NCI-H510A treated with DMSO at 0.1 percent for 48 hours (cell line): ENCODE measurements around the gene TSPAN6.

ENCODE experiments used
- DNase-seq: peaks from one replicate; lab custom pipeline; 2025; lab: John Stamatoyannopoulos, UW

The TSPAN6 gene, protein sequence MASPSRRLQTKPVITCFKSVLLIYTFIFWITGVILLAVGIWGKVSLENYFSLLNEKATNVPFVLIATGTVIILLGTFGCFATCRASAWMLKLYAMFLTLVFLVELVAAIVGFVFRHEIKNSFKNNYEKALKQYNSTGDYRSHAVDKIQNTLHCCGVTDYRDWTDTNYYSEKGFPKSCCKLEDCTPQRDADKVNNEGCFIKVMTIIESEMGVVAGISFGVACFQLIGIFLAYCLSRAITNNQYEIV

DNA sequence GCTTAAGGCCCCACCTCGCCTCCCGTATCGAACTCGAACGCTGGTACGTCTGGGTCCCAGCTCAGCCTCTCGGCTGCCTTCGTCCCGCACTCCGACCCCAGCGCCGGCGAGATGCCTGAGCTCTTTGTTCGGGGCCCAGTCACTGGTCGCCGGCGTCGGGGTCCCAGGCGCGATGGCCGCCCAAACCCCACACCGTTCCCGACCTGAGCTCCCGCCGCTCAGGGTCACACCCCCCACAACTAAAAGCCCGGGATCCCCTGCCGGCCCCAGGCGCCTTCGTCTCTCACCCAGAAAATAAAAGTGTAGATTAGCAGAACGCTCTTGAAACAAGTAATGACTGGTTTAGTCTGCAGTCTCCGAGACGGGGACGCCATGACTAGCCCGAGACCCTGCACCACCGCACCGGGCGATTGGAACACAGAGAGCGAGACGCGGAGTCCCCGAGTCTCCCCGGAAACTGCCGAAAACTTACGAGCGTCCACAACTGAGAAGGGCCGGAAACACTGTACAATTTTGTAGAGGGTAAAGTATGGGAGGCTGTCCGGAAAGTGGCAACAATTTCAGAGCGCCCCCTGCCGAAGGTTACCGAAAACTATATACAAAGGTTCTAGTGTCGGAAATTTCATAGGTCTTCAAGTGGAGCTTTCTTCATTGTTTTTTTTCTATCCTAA lies at the start of gene TSPAN6:
TSS of gene TSPAN6 (minus strand) at position 486 of the 671 bp plus-strand sequence. CDS start at position 374, 112 bp downstream.
- DNase-seq: peak; percentile 90

DNA sequence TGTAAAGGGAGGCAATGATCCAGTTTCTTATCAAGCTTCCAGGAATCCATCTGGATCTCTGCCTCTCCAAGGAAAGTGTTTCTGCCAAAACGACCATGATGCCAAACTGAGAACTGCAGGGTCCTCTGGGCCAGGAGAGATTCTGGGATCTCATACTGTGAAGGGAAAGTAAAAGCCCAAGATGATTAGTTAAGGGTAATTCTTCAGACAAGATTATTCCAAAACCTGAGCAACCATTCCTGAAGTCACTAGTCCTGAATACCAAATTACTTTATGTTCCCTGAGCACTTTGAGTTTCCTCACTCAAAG lies 49.3 kb upstream of the TSPAN6 start:
- no peak for DNase-seq

DNA sequence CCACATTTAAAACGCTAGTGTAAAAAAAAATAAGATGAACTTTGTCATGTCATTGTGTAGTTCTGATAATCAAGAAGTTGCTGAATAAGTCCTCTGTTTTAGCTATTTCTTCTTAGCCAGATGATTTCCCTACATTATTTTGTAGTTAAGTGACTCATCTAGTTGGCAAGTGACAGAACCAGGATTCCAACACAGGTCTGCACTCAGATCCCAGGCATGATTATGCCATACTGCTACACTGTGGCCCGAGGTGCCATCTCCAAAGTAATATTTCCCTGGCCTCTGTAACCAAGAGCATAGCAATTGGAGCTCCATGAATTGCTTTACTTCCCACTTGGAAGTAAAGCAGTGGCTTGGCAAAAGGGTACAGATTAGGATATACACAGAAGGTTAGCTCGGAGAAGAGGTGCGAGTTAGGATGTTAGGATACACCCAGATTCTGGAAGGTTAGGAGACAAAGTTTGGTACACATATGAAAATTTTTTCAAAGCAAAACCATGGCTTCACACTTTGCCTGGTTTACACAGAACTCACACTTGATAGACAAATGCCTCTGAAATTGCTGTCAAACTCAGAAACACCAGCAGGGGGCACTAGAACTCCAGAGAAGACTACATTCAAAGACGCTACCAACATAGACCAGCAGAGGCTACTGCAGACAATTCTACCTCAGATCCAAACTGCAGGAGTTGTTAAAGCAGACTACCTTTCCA lies 48.8 kb upstream of the TSPAN6 start:
- peak; percentile 70 for DNase-seq

DNA sequence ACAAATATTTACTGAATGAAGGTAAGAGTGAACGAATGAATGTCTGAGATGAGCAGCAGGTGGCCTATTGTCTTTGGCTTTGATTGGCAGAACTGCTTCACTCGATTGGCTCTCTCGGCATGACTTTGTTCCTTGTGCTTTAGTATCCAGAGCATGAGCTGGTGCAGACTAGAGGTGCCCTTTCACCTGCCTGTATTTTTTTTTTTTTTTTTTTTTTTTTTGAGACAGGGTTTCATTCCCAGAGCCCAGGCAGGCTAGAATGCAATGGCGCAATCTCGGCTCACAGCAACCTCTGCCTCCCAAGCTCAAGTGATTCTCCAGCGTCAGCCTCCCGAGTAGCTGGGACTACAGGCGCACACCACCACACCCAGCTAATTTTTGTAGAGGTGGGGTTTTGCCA lies 46.3 kb upstream of the TSPAN6 start:
- no peak for DNase-seq

DNA sequence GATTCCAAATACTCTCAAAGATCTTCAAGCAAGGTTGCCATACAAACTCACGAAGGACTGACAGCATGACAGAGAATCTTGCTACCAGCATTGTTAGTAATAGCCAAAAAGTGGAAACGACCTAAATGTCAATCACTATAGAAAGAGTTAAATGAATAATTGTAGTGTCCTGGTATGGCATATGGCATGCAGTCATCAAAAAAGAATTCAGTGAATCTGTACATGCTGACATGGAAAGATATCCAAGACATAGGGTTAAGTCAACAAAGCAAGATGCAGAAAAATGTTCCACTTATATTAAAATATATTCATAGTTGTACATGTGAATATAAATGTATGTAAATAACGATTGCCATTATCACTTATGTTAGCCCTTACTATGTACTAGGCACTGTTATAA lies 45.0 kb upstream of the TSPAN6 start:
- DNase-seq: no peak

DNA sequence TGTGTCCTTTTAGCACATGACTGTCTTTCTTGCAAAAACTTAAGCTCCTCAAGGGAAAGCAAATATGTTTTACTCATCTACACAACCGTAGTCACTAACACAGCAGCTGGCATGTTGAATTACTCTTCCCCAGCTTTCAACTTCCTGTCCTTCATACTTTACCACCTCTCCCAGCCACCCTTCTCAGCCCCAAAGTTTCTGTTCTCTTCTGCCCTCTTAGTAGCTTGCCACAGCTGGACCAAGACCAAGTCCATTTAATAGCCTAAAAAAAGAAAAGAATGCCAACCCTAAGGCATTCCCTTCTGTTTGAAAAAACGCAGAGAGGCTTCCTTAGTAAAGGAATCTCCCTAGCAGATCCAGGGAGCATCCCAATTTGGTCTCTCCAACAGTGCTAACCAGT lies 44.1 kb upstream of the TSPAN6 start:
- DNase-seq: no peak

DNA sequence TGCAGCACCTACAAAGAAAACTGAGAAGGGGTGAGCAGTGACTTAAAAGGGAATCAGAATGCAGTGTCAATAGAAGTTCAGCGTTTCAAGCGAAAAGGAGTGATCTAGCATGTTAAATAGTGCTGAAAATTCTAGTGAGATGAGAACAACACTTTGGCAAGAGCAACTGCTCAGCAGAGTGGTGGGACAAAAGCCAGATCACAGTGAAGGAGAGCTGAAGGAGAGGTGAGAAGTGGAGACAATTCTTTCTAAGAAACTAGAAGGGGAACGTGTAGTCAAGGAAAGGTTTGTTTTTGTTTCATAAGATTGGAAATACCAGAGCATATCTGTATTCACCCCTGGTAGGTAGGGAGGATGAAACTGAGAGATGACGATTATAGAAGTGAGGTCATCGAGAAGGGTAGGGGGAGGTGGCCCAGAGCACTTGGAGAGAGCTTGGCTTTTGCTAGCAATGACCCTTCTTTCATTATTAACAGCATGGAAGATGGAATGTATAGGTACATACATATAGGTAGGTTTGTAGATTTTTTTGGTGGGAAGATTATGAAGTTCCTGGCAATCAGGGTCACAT lies 41.1 kb upstream of the TSPAN6 start:
- DNase-seq: no peak

DNA sequence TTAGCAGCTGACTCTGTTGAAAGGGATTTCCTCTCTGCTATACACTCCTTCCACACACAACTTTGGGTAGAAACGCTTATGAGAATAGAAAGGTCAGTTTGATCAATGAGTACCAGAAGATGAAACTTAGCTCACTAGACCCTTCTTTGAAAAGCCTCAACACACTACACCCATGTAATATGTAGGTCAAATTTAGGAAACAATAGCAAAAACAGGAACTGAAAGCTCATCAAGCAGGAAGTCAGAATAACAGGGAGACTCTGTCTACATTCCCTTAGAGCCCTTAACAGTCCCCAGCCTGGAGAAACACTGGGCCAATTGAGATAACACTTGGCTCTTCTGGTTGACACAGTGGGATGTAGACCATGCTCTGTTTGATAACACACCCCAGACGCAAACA lies 38.1 kb upstream of the TSPAN6 start:
- DNase-seq: no peak

DNA sequence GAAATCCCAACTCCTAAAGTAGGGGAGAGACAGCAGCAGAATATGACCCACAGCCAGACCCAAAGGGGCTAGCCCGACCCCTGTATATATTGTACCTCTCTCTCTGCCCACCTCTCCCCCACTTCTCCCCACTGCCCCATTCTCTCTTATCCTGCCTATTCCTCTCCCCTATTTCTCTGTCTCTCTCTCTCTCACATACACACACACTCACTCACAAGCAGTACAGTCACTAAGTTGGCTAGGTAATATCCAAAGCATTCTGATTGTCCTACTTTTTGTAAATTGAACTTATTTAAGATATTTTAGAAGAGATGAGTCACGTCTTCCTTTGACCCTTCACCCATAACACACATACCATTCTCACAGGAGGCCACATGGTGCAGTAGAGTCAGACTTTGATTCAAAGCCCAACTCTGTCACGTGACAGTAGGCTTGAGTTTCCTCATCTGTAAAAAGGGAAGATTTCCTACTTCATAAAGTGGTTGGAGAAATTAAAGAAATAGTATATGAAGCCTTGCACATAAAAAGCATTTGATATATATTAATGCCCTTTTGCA lies 36.9 kb upstream of the TSPAN6 start:
- no peak for DNase-seq

DNA sequence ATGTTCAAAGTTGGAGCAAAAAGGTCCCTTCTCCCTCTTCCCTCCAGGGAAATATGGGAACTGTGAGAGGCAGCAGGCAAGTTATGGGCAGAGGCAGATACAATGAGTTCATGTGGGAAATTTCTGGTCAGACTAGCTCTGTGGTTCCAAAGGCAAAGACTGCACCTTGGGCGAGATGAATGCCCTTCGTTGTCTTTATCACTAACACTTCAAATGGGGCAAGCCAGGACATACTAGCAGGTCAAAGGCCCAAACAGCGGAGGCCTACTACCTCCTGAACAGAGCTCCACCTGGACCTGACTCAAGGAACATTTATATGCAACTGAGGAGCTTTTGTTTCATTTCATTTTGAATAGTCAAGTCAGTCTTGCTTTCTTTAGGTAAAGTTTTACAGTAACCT lies 36.4 kb upstream of the TSPAN6 start:
- DNase-seq: no peak

DNA sequence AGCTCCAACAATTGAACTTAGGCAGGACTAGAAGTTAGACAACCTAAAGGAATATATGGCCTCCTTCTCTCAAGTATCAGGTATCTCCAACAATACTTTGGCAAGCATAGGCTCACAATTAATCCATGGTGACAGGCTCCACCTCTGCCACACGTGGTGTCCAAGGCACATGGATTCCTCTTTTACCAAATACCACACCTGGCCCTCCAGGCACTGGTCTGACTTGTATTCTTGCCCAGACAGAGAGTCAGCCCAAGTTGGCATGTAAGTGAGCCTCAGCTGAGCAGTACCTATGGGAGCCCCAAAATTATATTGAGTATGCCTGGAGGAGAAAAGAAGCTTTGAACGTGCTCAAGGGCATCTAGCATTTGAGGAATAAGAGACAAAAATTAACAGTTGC lies 27.0 kb upstream of the TSPAN6 start:
- DNase-seq: peak; percentile 21

DNA sequence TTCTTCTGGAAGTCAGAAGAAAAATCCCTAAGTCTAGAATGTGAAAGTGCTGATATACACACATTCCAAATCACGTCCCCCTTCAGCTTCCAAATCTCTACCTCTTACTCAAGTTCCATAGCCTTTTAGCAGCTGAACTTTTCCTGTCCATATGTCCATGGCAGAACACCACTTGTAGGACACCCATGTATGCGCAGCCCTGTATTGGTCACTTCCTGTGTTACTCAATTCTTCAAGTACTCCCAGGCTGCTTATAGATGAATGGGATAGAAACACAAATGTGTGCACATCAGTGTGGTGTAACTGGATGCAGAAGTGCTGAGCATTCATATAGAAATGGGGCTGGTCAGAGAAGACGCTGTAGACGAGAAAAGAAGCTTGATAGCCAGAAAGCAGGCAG lies 26.2 kb upstream of the TSPAN6 start:
- DNase-seq: no peak

DNA sequence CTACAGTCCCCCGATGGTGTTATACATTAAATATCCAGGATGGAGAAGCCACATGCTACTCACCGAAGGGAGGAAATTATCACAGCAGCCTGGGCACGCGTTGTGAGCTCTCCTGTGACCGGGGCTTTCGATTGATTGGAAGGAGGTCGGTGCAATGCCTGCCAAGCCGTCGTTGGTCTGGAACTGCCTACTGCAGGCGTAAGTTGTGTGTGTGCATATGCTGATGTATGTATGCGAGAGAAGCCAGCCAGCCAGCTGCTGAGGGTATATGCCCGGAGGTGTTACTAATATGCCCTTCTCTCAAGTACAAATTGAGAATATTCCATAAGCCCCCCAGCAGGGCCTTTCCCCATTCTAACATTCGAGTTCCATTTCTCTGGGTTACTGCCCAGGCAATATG lies 25.6 kb upstream of the TSPAN6 start:
- no peak for DNase-seq

DNA sequence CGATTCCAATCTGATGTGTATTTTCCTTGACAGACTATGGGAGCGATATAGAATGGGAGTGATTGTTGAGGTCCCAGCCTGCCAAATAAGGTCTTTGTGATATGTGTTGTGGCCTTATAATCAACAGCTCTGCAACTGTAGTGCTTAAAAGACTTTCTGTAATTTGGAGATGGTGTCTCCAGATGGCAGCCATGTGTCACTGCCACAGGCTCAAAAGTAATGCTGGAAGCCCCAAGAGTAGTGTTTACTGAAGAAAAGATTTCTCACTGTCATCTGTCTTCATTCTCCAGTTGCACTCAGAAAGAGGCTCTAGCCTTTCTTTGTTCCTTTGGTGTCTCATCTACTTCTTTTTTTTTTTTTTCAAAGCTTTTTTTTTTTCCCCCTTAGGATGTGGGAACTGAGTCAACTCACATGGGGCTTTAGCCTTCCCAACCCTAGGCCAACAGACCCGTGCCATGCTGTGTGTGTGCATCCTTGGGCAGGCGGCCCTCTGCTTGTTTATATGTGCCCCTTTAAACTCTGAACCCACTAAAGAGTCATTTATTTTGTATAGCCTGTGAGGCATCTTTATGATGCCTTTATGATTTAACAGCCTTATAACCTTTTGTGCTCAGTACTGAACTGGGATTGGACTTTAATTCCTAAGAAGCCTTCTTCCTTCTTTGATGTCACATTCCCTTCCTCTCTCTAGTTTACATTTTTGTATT lies 23.0 kb upstream of the TSPAN6 start:
- no peak for DNase-seq

DNA sequence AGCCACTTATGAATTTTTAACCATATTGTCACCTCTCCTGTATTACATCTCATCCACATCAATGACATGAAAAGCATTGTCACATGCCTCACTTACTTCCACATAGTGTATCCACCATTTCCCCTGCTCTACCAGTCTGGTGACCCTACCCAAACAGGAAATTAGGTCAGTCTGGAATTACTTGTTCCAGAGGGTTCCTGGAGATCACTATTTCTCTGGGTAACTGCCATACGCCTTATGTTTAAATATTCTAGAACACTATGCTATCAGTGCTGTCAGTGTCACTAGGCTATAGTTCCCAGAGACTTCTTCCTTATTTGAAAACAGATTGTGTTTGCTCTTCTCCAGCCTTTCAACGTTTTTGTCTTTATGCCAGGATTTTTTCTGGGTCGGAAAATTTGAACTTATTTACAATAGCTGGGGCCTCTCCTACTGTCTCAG lies 22.4 kb upstream of the TSPAN6 start:
- DNase-seq: no peak

DNA sequence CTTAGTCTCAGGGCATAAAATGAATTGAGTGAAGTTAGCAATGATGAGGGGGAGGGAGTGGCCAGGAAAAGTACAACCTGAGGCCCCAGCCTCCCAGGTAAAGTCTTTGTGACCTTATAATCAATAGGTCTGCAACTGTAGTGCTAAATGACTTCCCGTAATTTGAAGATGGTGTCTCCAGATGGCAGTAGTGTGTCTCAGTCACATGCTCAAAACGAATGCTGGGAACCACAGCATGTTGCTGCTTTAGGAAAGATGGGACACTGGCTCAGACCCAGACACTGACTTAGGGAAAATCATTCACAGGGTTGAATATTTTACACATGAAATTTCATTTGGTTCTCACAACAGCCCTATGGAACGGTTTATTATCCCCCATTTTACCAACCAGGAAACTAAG lies 17.7 kb upstream of the TSPAN6 start:
- no peak for DNase-seq

DNA sequence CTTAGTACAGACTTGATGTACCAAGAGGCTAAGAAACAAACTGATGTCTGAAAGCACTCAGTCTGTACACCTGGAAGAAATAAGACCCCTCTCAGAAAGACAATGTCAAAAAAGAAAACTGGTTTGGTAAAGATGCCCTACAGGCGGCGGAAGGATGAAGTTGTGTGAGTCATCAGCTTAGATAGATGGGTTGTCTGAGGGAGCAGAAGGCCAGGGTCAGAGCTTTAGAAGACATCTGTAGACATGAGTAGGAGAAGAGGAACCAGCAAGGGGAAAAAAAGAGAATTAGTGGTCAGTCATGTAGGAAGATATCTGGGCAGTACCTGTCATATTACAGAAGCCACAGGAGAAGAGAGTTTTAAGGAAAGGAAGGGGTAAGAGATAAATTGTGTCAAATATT lies 15.7 kb upstream of the TSPAN6 start:
- no peak for DNase-seq

DNA sequence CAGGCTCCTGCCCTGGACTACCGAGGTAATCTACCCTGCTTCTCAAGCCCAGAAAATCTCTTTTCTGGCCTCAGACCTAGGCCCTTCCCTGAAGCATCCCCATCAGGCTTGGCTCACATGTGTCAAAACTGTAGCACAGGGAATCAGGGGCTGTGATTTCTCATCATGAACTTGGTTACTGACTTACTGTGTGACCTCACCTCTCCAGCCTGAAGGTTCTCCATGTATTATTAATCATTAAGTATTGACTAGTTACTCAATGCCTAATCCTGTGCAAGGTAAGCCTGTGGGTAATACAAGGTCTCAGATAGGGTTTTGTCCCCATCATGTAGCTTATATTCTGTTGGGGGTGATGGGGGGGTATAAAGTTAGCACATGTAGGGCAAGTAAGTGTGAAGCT lies 14.2 kb upstream of the TSPAN6 start:
- no peak for DNase-seq

DNA sequence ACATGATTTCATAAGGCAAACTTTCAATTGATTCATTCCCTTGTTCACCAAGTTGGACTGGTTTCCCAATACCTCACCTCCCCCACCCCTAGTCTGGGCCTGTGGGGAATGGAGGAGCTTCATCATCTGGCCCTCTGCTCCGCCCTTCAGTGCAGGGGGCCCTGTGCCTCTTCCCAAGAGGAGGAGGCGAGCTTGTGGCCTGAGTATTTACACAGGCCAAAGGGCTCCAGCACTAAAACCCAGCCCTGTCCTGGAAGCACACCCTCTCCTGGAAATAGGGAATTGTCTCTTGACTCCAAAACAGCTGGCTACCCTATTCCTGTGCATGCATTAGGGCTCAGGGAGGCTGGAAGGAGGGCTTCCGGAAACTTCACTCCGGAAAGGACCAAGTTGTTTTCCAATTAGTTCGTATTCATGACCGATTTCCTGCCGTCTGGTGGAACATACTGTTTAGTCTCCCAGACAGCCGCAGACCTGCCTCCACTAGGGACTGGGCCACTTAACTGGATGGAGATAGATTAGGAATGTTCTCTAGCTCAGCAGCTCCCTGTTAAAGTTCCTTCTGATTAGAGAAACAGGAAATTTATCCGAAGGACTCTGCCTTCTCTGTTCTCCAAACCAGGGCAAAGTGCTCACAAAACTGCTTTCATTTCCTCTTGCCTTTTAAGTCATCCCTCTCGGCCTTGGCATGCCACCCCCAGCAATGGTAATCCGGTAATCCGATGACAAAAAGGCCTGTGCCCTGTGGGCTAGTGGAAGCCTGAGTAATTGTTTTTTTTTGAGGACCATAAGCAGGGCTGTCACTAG lies 13.1 kb upstream of the TSPAN6 start:
- no peak for DNase-seq

DNA sequence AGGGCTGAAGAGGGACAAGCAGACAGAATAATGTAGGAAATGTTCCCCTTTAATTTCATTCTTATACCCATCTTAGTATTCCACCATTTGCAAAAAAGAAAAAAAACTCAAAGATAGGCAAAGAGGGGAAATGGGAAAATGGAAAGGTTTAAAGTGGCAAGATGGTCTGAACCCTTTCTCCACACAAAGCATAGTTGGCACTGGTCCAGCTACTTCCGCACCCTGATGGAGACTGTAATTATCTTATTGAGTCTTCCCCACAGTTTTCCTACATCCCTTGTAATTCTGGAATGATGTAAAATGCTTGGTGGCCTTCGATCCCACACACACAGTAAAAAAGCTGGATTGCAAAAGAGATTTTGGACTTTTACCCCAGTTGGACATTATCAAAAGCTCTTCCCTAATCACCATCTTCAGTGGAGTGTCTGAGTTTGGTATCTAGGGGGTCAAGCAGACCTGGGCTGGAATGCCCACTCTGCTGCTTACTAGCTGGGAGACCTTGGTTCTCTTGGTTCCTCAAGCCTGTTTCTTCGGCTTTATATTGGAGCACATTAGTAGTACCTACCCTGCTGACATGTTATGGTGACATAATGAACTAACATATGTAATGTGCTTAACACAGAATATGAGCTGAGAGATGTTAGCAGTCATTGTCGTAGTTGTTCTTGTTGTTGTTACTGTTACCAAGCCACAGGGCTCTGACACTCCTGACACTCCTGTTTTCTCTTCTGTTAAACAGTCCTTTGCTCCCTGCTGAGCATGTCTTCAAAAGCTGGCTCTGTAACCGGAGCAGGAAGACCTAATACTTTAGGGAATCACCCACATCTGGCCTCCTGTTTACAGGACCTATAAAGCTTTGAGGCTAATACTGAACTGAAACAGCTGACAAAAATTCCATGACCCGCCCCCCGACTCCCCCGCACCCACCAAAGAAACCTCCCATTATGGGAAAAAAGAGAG lies 12.1 kb upstream of the TSPAN6 start:
- DNase-seq: no peak
